A549 (cell line): ENCODE data around the gene MBP. TPM values are rescaled to one million over a fixed set of nuclear protein-coding genes. Genes with fewer than 3 reads are reported as not detected.

Source experiments
- ATAC-seq, 2 experiments: fragments of 200-7000 bp in 1 of 2; fragments of >200 bp in 1 of 2; cut with Nextera tagmentation in 1 of 2; cut with Tn5 transposase in 1 of 2; 3 replicates each; pipeline versions ENCODE4 v1.8.0 to v1.9.1; 2018 to 2020; ENCODE audit warnings: mild to moderate bottlenecking in 1 of 2, moderate library complexity in 1 of 2
- CTCF ChIA-PET: fragments of 300-600 bp; sonication (Branson Sonifier 250); formaldehyde crosslinking; extraction: SDS; loops from one replicate; lab custom pipeline; 2021; ENCODE audit warnings: antibody characterized with exemption, inconsistent platforms; lab: Yijun Ruan, JAX
- POLR2A ChIA-PET: fragments of 350-600 bp; formaldehyde crosslinking; extraction: SDS; loops from one replicate; lab custom pipeline; 2021; ENCODE audit warnings: antibody characterized with exemption, inconsistent platforms; lab: Yijun Ruan, JAX
- DNase-seq, 2 experiments: peaks; one replicate each; pipeline versions ENCODE4 v3.0.0 to v3.0.0-alpha.2; 2011 to 2016; ENCODE audit warnings: low read depth in 1 of 2, low spot score in 1 of 2
- FAIRE-seq: peaks from 2 replicates; lab custom pipeline; 2011; peaks lifted over from hg19 to GRCh38; lab: Jason Lieb, UNC
- H3K27ac ChIP-seq, 2 experiments: fragments of >200 bp; sonication (Bioruptor Twin); formaldehyde crosslinking; 3 replicates each; pipeline ENCODE4 v1.5.1; 2016 to 2017
- H3K4me1 ChIP-seq: fragments of >200 bp; sonication (Bioruptor Twin); formaldehyde crosslinking; 3 replicates; pipeline ENCODE4 v1.6.1; 2016
- H3K4me2 ChIP-seq: fragments of >200 bp; sonication (Bioruptor Twin); formaldehyde crosslinking; 3 replicates; pipeline ENCODE4 v1.6.1; 2016
- H3K4me3 ChIP-seq: fragments of >200 bp; sonication (Bioruptor Twin); formaldehyde crosslinking; 3 replicates; pipeline ENCODE4 v1.5.1; 2016
- H3K9me3 ChIP-seq: fragments of >200 bp; sonication (Bioruptor Twin); formaldehyde crosslinking; 3 replicates; pipeline ENCODE4 v1.6.1; 2016
- BHLHE40 ChIP-seq: IDR thresholded peaks from 2 replicates; pipeline ENCODE4 v1.6.1; 2012; ENCODE audit warnings: low read depth, low read length, inconsistent platforms
- CBX2 ChIP-seq: fragments of 200-600 bp; sonication (generic); IDR thresholded peaks from 2 replicates; pipeline ENCODE4 v1.6.1; 2016; ENCODE audit warnings: low read depth, mild to moderate bottlenecking, borderline replicate concordance
- CEBPB ChIP-seq, 2 experiments: fragments of >200 bp in 1 of 2; sonication (Bioruptor Twin) in 1 of 2; formaldehyde crosslinking in 1 of 2; IDR thresholded peaks; 2 replicates each; pipeline ENCODE4 v1.6.1; 2012 to 2016
- CHD2 ChIP-seq: fragments of 150-350 bp; IDR thresholded peaks from 2 replicates; pipeline ENCODE4 v1.6.1; 2014; ENCODE audit warnings: low read length; ENCODE audit not compliant: partially characterized antibody
- CHD4 ChIP-seq: fragments of 200-600 bp; sonication (generic); IDR thresholded peaks from 2 replicates; pipeline ENCODE4 v1.6.1; 2016; ENCODE audit warnings: antibody characterized with exemption, mild to moderate bottlenecking, borderline replicate concordance
- EHF ChIP-seq: fragments of 250-450 bp; sonication (Bioruptor Pico); IDR thresholded peaks from 2 replicates; pipeline ENCODE4 v1.5.0; 2020; ENCODE audit warnings: mild to moderate bottlenecking
- EP300 ChIP-seq, 2 experiments: fragments of >200 bp; sonication (Bioruptor Twin); formaldehyde crosslinking; IDR thresholded peaks; 2 replicates in 1 of 2; 3 replicates in 1 of 2; pipeline ENCODE4 v1.6.1; 2016 to 2017
- FOSL2 ChIP-seq, 2 experiments: fragments of 450-650 bp in 1 of 2; fragments of >200 bp in 1 of 2; sonication (Bioruptor Twin) in 1 of 2; formaldehyde crosslinking; IDR thresholded peaks; 2 replicates each; pipeline versions ENCODE4 v1.5.0 to v1.6.1; 2016 to 2020; ENCODE audit warnings: mild to moderate bottlenecking in 1 of 2, moderate library complexity in 1 of 2
- FOXS1 ChIP-seq: fragments of 250-450 bp; sonication (Bioruptor Pico); IDR thresholded peaks from 2 replicates; pipeline ENCODE4 v1.5.0; 2020; ENCODE audit warnings: mild to moderate bottlenecking, moderate library complexity
- GATA3 ChIP-seq: IDR thresholded peaks from 2 replicates; pipeline ENCODE4 v1.6.1; 2012; ENCODE audit warnings: borderline replicate concordance
- HEYL ChIP-seq: fragments of 250-450 bp; sonication (Bioruptor Pico); IDR thresholded peaks from 2 replicates; pipeline ENCODE4 v1.8.0; 2021; ENCODE audit warnings: mild to moderate bottlenecking, moderate library complexity
- HOXA7 ChIP-seq: fragments of 250-450 bp; sonication (Bioruptor Pico); IDR thresholded peaks from 2 replicates; pipeline ENCODE4 v1.5.0; 2020; ENCODE audit warnings: mild to moderate bottlenecking, moderate library complexity
- HOXB13 ChIP-seq: fragments of 250-450 bp; sonication (Bioruptor Pico); IDR thresholded peaks from 2 replicates; pipeline ENCODE4 v1.5.0; 2020; ENCODE audit warnings: low read depth, mild to moderate bottlenecking, moderate library complexity
- MAFK ChIP-seq: fragments of 450-650 bp; IDR thresholded peaks from 2 replicates; pipeline ENCODE4 v1.6.1; 2014; ENCODE audit not compliant: partially characterized antibody
- MAX ChIP-seq: IDR thresholded peaks from 2 replicates; pipeline ENCODE4 v1.6.1; 2012
- MAZ ChIP-seq: fragments of 150-350 bp; IDR thresholded peaks from 2 replicates; pipeline ENCODE4 v1.6.1; 2014; ENCODE audit warnings: antibody characterized with exemption, low read depth, low read length, borderline replicate concordance
- NPAS2 ChIP-seq: fragments of 250-450 bp; sonication (Bioruptor Pico); IDR thresholded peaks from 2 replicates; pipeline ENCODE4 v1.8.0; 2022; ENCODE audit warnings: mild to moderate bottlenecking, moderate library complexity, borderline replicate concordance
- NR3C1 ChIP-seq: fragments of >200 bp; sonication (Bioruptor Twin); formaldehyde crosslinking; IDR thresholded peaks from 3 replicates; pipeline ENCODE4 v1.6.1; 2017
- RARB ChIP-seq: fragments of 250-450 bp; sonication (Bioruptor Pico); IDR thresholded peaks from 2 replicates; pipeline ENCODE4 v1.8.0; 2021; ENCODE audit warnings: mild to moderate bottlenecking, moderate library complexity
- RFX5 ChIP-seq: fragments of 450-650 bp; IDR thresholded peaks from 2 replicates; pipeline ENCODE4 v1.7.1; 2014; ENCODE audit warnings: antibody characterized with exemption, mild to moderate bottlenecking, moderate library complexity
- RNF2 ChIP-seq: fragments of 200-600 bp; sonication (generic); IDR thresholded peaks from 2 replicates; pipeline ENCODE4 v1.6.1; 2016; ENCODE audit warnings: low read depth, mild to moderate bottlenecking, antibody characterized with exemption, moderate library complexity, borderline replicate concordance
- SMC3 ChIP-seq: fragments of >200 bp; sonication (Bioruptor Twin); formaldehyde crosslinking; IDR thresholded peaks from 3 replicates; pipeline ENCODE4 v1.6.1; 2018; ENCODE audit warnings: inconsistent platforms
- SREBF2 ChIP-seq: fragments of 450-650 bp; IDR thresholded peaks from 2 replicates; pipeline ENCODE4 v1.6.1; 2014; ENCODE audit warnings: mild to moderate bottlenecking, moderate library complexity
- TFCP2L1 ChIP-seq: fragments of 250-450 bp; sonication (Bioruptor Pico); IDR thresholded peaks from 2 replicates; pipeline ENCODE4 v1.5.0; 2021; ENCODE audit warnings: mild to moderate bottlenecking
- ZC3H11A ChIP-seq: fragments of 450-650 bp; IDR thresholded peaks from 2 replicates; pipeline ENCODE4 v1.6.1; 2014; ENCODE audit warnings: antibody characterized with exemption, mild to moderate bottlenecking
- ZNF302 ChIP-seq: fragments of 250-450 bp; sonication (Bioruptor Pico); IDR thresholded peaks from 2 replicates; pipeline ENCODE4 v1.9.0; 2021; ENCODE audit warnings: inconsistent platforms, mild to moderate bottlenecking, moderate library complexity
- WGBS: methylation state at CpG from one replicate; pipeline ENCODE4 v1.1.6; 2017; ENCODE audit errors: missing lambda C conversion rate; 5-methylcytosine and 5-hydroxymethylcytosine counted together
- polyA plus RNA-seq, 4 experiments: library from polyadenylated mRNA; depleted of rRNA in 3 of 4; stranded (reverse); fragments of >200 nt; fragmentation: RNase III in 1 of 4; extraction: RNeasy Plus Mini Kit Qiagen cat#74134 plus additional on column Dnase treatment in 1 of 4; gene quantifications; 2 replicates in 3 of 4; 3 replicates in 1 of 4; pipeline ENCODE4 v1.2.3, GENCODE V29; 2011 to 2017
- TF ChIP-seq, protein P1 (sequence below): fragments of 250-450 bp; sonication (Bioruptor Pico); IDR thresholded peaks from 2 replicates; pipeline ENCODE4 v1.5.0; 2021; ENCODE audit warnings: mild to moderate bottlenecking, moderate library complexity, borderline replicate concordance
- TF ChIP-seq, protein P2 (sequence below): fragments of >200 bp; sonication (Bioruptor Twin); formaldehyde crosslinking; IDR thresholded peaks from 3 replicates; pipeline ENCODE4 v1.5.1; 2016
- TF ChIP-seq, protein P3 (sequence below): fragments of 450-650 bp; IDR thresholded peaks from 2 replicates; pipeline ENCODE4 v1.6.1; 2014; ENCODE audit warnings: antibody characterized with exemption

The MBP gene
- polyA plus RNA-seq, 2 of the 4 experiments (the other 2 are of a cell fraction) = 8.6 to 33.1 TPM

DNA sequence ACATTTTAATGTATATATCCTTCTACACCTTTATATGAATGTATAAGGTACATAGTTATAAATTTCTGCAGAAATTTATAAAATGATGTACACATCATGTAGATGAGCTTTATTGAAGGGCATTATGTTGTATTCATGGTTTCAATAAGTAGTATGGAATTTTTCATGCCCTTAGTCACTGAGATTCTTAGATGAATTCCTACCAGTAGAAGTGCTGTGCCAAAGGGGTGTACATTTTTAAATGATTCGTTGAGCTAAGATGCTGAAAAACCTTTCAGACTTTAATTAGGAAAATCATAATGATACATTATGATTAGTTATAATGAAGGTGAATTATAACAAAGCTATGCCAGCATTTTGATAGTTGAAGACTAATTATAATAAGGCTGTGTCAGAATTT is 195.0 kb downstream of the MBP start (continued):
- TF ChIP-seq SREBF2 = no peak
- no peak for TF ChIP-seq CBX2
- TF ChIP-seq TFCP2L1 = no peak
- no peak for TF ChIP-seq GATA3

- ATAC-seq = no peak
- CTCF ChIA-PET = interaction anchor here (1.2 kb wide), 1 partner anchor 14 kb away, joined by 3 read pairs; no protein-coding TSS in a partner anchor
- TF ChIP-seq, protein P1, sequence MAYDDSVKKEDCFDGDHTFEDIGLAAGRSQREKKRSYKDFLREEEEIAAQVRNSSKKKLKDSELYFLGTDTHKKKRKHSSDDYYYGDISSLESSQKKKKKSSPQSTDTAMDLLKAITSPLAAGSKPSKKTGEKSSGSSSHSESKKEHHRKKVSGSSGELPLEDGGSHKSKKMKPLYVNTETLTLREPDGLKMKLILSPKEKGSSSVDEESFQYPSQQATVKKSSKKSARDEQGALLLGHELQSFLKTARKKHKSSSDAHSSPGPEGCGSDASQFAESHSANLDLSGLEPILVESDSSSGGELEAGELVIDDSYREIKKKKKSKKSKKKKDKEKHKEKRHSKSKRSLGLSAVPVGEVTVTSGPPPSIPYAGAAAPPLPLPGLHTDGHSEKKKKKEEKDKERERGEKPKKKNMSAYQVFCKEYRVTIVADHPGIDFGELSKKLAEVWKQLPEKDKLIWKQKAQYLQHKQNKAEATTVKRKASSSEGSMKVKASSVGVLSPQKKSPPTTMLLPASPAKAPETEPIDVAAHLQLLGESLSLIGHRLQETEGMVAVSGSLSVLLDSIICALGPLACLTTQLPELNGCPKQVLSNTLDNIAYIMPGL (CRISPR knock-in tag) = no peak
- TF ChIP-seq RNF2 (no peak), EHF (no peak), GATA3 (no peak), RFX5 (no peak), BHLHE40 (no peak), MAFK (no peak), ZNF302 (CRISPR knock-in tag) (no peak), CHD2 (no peak), HEYL (CRISPR knock-in tag) (no peak), MAX (no peak), FOXS1 (CRISPR knock-in tag) (no peak), HOXB13 (CRISPR knock-in tag) (no peak), SMC3 (no peak), MAZ (no peak), NPAS2 (CRISPR knock-in tag) (no peak), NR3C1 (no peak)
- TF ChIP-seq, protein P2, sequence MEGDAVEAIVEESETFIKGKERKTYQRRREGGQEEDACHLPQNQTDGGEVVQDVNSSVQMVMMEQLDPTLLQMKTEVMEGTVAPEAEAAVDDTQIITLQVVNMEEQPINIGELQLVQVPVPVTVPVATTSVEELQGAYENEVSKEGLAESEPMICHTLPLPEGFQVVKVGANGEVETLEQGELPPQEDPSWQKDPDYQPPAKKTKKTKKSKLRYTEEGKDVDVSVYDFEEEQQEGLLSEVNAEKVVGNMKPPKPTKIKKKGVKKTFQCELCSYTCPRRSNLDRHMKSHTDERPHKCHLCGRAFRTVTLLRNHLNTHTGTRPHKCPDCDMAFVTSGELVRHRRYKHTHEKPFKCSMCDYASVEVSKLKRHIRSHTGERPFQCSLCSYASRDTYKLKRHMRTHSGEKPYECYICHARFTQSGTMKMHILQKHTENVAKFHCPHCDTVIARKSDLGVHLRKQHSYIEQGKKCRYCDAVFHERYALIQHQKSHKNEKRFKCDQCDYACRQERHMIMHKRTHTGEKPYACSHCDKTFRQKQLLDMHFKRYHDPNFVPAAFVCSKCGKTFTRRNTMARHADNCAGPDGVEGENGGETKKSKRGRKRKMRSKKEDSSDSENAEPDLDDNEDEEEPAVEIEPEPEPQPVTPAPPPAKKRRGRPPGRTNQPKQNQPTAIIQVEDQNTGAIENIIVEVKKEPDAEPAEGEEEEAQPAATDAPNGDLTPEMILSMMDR = no peak
- POLR2A ChIA-PET = no interaction called here
- Histone ChIP-seq H3K27ac (no peak overlapping the region), H3K4me2 (no peak overlapping the region), H3K9me3 (no peaks in the 10 kb centered on the region), H3K4me3 (no peak overlapping the region), H3K4me1 (no peaks in the 10 kb centered on the region)
- FAIRE-seq = no peak
- WGBS = 93% methylated on average over 11 of the region's 11 CpGs
- DNase-seq = no peak
Observed at GRCh38 chr18:76936877-76937276, 195.7 kb downstream of the MBP start.

- ChIA-PET CTCF (interaction anchor here (0.8 to 1.2 kb wide), 4 partner anchors 11 to 47 kb away, joined by 3 read pairs; no protein-coding TSS in a partner anchor), POLR2A (no interaction called here)
- H3K4me3 ChIP-seq = no peak overlapping the region
- 97% methylated on average over 12 of the region's 18 CpGs for WGBS
- no peaks in the 10 kb centered on the region for H3K4me1 ChIP-seq
- no peak overlapping the region for H3K27ac ChIP-seq
- no peak for TF ChIP-seq ZC3H11A
- no peak for TF ChIP-seq NPAS2 (CRISPR knock-in tag)
- TF ChIP-seq HOXA7 (CRISPR knock-in tag) = no peak
- TF ChIP-seq FOSL2 (IDR thresholded peaks at IDR 0.05) = no peak
- TF ChIP-seq FOSL2 (CRISPR knock-in tag; IDR thresholded peaks at IDR 0.05) = no peak
- TF ChIP-seq EP300 (IDR thresholded peaks at IDR 0.05) = no peak
- TF ChIP-seq CHD4 = no peak
- TF ChIP-seq, protein P3, sequence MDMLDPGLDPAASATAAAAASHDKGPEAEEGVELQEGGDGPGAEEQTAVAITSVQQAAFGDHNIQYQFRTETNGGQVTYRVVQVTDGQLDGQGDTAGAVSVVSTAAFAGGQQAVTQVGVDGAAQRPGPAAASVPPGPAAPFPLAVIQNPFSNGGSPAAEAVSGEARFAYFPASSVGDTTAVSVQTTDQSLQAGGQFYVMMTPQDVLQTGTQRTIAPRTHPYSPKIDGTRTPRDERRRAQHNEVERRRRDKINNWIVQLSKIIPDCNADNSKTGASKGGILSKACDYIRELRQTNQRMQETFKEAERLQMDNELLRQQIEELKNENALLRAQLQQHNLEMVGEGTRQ = no peak
- TF ChIP-seq RARB (CRISPR knock-in tag) = no peak
- TF ChIP-seq CEBPB (IDR thresholded peaks at IDR 0.05) = no peak
- TF ChIP-seq EHF = no peak
- no peak overlapping the region for H3K4me2 ChIP-seq
- ATAC-seq (no peak), DNase-seq (no peak), FAIRE-seq (no peak)
- no peaks in the 10 kb centered on the region for H3K9me3 ChIP-seq
Observed at GRCh38 chr18:76935722-76936337, 196.8 kb downstream of the MBP start.
